ENCODE results near the gene DNAAF8. TPM values are rescaled to one million over a fixed set of nuclear protein-coding genes. Genes with fewer than 3 reads are reported as not detected.
A peak's percentile ranks its signal among the peaks of the same experiment; 100 is the strongest.

DNAAF8 gene
- polyA plus RNA-seq, 3 donors: 0.04 to 0.36 TPM; not detected in 1

DNA sequence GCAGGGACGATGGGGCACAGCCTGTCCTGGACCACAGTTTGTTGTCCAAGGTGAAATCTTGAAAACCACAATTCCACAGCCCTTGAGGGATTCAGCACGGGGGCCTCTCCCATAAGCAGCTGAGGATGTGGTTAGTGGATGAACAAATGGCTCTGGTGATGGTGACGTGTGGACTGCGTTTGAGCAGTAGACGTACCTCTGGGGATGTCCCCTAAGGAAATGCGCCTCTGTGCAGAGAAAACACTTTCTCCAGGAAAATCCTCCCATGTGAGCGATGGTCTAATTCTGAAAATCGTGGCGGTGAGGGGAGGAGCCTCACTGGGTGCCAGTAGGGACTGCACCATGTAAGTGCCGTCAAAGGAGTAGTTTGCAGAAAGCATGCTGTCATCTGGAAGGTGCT is 56.5 kb downstream of the DNAAF8 start:
- Histone ChIP-seq H4K20me1 (ENCODE audit: insufficient read depth, low read length) (no peaks in the 10 kb centered on the region), H3K36me3 (replicated peaks in 1 of 2; ENCODE audit: control insufficient read depth in 1 of 2, insufficient read depth in 2 of 2, low read length in 2 of 2) (peaks cover 4 to 5% of the 10 kb centered on the region in 2 donors), H3K9me3 (replicated peaks in 1 of 2; ENCODE audit: control insufficient read depth in 1 of 2, insufficient read depth in 1 of 2, low read length in 2 of 2) (no peaks in the 10 kb centered on the region), H3K79me2 (ENCODE audit: insufficient read depth, low read length) (no peaks in the 10 kb centered on the region), H3K4me2 (replicated peaks; ENCODE audit: extremely low read depth, low read length, poor library complexity, severe bottlenecking) (no peak overlapping the region), H3K27me3 (ENCODE audit: control insufficient read depth in 2 of 2, insufficient read depth in 2 of 2, low read length in 2 of 2) (no peaks in the 10 kb centered on the region), H3K4me3 (replicated peaks in 1 of 3; ENCODE audit: low read depth in 2 of 3, low read length in 3 of 3) (no peak overlapping the region), H3K27ac (ENCODE audit: low read depth in 1 of 2, low read length in 2 of 2) (no peak overlapping the region), H2AFZ (ENCODE audit: insufficient read depth, low read depth, low read length, poor library complexity, severe bottlenecking) (no peak overlapping the region), H3K4me1 (ENCODE audit: control insufficient read depth in 1 of 2, insufficient read depth in 2 of 2, low read length in 2 of 2) (no peaks in the 10 kb centered on the region), H3K9ac (ENCODE audit: insufficient read depth, low read length, poor library complexity, severe bottlenecking) (no peak overlapping the region)
- Mint-ChIP-seq H3K4me3 (no peak overlapping the region), H3K9me3 (peaks cover 0 to 2% (median 0%) of the 10 kb centered on the region in 7 donors), H3K36me3 (peaks cover 0 to 6% of the 10 kb centered on the region in 2 donors), H3K27me3 (ENCODE audit: low read depth in 3 of 3) (peaks cover 0 to 7% (median 5%) of the 10 kb centered on the region in 3 donors), H3K4me1 (peaks cover 3% of the 10 kb centered on the region), H3K27ac (no peak overlapping the region)
- WGBS (ENCODE audit: insufficient coverage): 75% methylated on average over 4 of the region's 10 CpGs
- intact Hi-C loops (cut with micrococcal nuclease): no loop called here
- DNase-seq: peak in 1 of 3 donors; percentile 35
- TF ChIP-seq, protein P1, sequence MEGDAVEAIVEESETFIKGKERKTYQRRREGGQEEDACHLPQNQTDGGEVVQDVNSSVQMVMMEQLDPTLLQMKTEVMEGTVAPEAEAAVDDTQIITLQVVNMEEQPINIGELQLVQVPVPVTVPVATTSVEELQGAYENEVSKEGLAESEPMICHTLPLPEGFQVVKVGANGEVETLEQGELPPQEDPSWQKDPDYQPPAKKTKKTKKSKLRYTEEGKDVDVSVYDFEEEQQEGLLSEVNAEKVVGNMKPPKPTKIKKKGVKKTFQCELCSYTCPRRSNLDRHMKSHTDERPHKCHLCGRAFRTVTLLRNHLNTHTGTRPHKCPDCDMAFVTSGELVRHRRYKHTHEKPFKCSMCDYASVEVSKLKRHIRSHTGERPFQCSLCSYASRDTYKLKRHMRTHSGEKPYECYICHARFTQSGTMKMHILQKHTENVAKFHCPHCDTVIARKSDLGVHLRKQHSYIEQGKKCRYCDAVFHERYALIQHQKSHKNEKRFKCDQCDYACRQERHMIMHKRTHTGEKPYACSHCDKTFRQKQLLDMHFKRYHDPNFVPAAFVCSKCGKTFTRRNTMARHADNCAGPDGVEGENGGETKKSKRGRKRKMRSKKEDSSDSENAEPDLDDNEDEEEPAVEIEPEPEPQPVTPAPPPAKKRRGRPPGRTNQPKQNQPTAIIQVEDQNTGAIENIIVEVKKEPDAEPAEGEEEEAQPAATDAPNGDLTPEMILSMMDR (IDR thresholded peaks at IDR 0.05): no peak

DNA sequence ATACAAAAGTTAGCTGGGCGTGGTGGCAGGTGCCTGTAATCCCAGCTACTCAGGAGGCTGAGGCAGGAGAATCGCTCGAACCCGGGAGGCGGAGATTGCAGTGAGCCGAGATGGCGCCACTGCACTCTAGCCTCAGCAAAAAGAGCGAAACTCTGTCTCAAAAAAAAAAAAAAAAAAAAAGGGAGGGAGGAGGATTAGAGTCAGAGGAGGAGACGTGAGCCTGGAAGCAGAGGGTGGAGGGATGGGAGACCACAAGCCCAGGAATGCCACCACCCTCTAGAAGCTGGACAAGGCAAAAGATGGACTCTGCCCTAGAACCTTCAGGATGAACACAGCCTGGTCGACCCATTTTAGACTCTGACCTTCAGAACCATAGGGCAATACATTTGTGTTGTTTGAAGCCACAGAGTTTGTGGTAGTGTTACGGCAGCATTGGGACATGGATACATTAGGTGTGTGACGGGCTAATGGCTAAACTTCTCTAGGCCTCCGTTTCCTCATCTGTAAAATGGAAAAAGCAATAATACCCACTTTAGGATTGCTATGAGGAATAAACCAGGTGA is 58.7 kb downstream of the DNAAF8 start:
- intact Hi-C loops (cut with micrococcal nuclease): no loop called here
- Histone ChIP-seq H3K4me2 (replicated peaks; ENCODE audit: extremely low read depth, low read length, poor library complexity, severe bottlenecking) (no peak overlapping the region), H3K36me3 (replicated peaks in 1 of 2; ENCODE audit: control insufficient read depth in 1 of 2, insufficient read depth in 2 of 2, low read length in 2 of 2) (peaks cover 24% of the 10 kb centered on the region in 2 donors), H3K9me3 (replicated peaks in 1 of 2; ENCODE audit: control insufficient read depth in 1 of 2, insufficient read depth in 1 of 2, low read length in 2 of 2) (no peaks in the 10 kb centered on the region), H3K27me3 (ENCODE audit: control insufficient read depth in 2 of 2, insufficient read depth in 2 of 2, low read length in 2 of 2) (no peaks in the 10 kb centered on the region), H3K79me2 (ENCODE audit: insufficient read depth, low read length) (no peaks in the 10 kb centered on the region), H2AFZ (ENCODE audit: insufficient read depth, low read depth, low read length, poor library complexity, severe bottlenecking) (no peak overlapping the region), H3K9ac (ENCODE audit: insufficient read depth, low read length, poor library complexity, severe bottlenecking) (no peak overlapping the region), H3K27ac (ENCODE audit: low read depth in 1 of 2, low read length in 2 of 2) (no peak overlapping the region), H4K20me1 (ENCODE audit: insufficient read depth, low read length) (no peaks in the 10 kb centered on the region), H3K4me3 (replicated peaks in 1 of 3; ENCODE audit: low read depth in 2 of 3, low read length in 3 of 3) (no peak overlapping the region), H3K4me1 (ENCODE audit: control insufficient read depth in 1 of 2, insufficient read depth in 2 of 2, low read length in 2 of 2) (no peaks in the 10 kb centered on the region)
- no peak for DNase-seq
- peaks cover 11 to 27% of the 10 kb centered on the region in 2 donors for H3K36me3 Mint-ChIP-seq
- WGBS (ENCODE audit: insufficient coverage): 87% methylated on average over 7 of the region's 13 CpGs
- TF ChIP-seq, protein P1 (IDR thresholded peaks at IDR 0.05): no peak
- peaks cover 0 to 6% (median 4%) of the 10 kb centered on the region in 3 donors for H3K27me3 Mint-ChIP-seq (ENCODE audit: low read depth in 3 of 3)
- H3K4me3 Mint-ChIP-seq: no peak overlapping the region
- H3K27ac Mint-ChIP-seq: peak overlapping the region in 1 of 7 donors; percentile 65
- H3K4me1 Mint-ChIP-seq: peaks cover 3% of the 10 kb centered on the region
- peaks cover 0 to 2% (median 0%) of the 10 kb centered on the region in 7 donors for H3K9me3 Mint-ChIP-seq
